ES-I3 (cell line): ENCODE data around the gene PTPN23.

Experiments
- H3K36me3 ChIP-seq: 2 replicates; pipeline ENCODE4 v1.6.1; 2013; ENCODE audit warnings: mild to moderate bottlenecking, low read length, control low read depth, moderate library complexity; ENCODE audit not compliant: insufficient read depth
- H3K4me1 ChIP-seq: 2 replicates; pipeline ENCODE4 v1.6.1; 2013; ENCODE audit warnings: mild to moderate bottlenecking, control low read depth, low read length; ENCODE audit not compliant: insufficient read depth
- H3K9ac ChIP-seq: 2 replicates; pipeline ENCODE4 v1.6.1; 2013; ENCODE audit warnings: low read depth, mild to moderate bottlenecking, low read length, moderate library complexity
- H3K9me3 ChIP-seq: 2 replicates; pipeline ENCODE4 v1.6.1; 2013; ENCODE audit warnings: mild to moderate bottlenecking, low read length, moderate library complexity; ENCODE audit not compliant: control insufficient read depth, insufficient read depth

PTPN23 gene

DNA sequence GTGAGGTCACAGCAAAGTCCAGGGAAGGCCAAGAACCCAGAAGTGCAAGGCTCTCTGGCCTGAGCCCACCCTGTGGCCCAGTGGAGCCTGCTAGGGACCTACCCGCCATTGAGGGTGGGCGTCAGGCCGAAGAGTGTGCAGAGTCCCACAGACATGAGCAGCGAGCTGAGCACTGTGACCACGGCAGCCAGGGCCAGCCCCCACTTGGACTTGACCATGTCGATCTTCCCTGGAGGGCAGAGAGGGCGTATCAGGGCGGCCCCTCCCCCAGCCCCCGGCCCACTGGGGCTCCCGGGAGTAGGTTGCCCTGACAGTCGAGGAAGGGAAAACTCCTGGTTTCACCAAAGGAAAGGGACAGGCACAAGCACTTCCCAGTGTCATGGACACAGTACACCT lies 44.6 kb downstream of the PTPN23 start:
- no peak overlapping the region for H3K9ac ChIP-seq
- peaks cover 5% of the 10 kb centered on the region; the same call in 1 of the 2 replicates for H3K36me3 ChIP-seq
- H3K4me1 ChIP-seq: 0 out of 2 replicates have a peak, but pooled peaks cover 3% of the 10 kb centered on the region
- H3K9me3 ChIP-seq: no peaks in the 10 kb centered on the region

DNA sequence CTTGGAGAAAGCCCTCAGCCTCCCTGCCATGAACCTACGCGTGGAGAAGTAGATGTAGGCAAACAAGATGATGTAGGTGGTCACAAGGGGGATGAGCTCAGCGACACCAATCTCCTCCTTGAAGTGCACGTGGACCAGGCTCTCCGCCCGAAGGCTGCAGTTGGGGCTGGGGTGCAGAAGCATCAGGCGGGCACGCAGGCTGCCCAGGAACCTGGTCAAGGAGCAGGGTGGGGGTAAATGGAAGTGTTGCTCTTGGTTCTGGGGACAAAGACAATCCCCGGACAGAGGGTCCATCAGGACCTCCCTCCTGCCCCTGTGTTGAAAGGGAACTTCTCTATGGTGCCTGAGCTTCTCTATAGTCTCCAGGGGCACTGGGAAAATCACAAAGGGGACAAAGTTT lies 45.1 kb downstream of the PTPN23 start:
- no peak overlapping the region for H3K9ac ChIP-seq
- H3K9me3 ChIP-seq: no peaks in the 10 kb centered on the region
- H3K36me3 ChIP-seq: peaks cover 5% of the 10 kb centered on the region; the same call in 1 of the 2 replicates
- 0 out of 2 replicates have a peak, but pooled peaks cover 3% of the 10 kb centered on the region for H3K4me1 ChIP-seq

DNA sequence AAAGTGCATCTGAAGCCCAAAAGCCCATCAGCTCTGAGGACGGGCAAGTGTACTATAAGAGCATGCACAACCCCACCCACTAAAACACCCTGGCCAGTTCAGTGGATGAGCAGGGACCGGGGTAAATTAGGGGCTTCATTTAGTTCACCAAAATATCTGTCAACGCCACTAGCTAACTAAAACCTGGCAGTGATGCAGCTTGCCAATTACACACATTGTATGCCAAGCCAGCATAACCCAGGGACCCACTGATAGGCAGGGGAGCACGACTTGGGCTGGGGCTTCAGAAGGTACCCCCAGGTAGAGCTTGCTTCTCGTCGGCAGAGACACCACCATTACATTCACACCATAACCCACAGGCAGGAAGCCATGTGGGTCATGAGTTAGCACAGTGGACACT lies 47.0 kb downstream of the PTPN23 start:
- Histone ChIP-seq H3K36me3 (peaks cover 9% of the 10 kb centered on the region; the same call in 1 of the 2 replicates), H3K4me1 (no peaks in the 10 kb centered on the region), H3K9me3 (no peaks in the 10 kb centered on the region), H3K9ac (no peak overlapping the region)

DNA sequence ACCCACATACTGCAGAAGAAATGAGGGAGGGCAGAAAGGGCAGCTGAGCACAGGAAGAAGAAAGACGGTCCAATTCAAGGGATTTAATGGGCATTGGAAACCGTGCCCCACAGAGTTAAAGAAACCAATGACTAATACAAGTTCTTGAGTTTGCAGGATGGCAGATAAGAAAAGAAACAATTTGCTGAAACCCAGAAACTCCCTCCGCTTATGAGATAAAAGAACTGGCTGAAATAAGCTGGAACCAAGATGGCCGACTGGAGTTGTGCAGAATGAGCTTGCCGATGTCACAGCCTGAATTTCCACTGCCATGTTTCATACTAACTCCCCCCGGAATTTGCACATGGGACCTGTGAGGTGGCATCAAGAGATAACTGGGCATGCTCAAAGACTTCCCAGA lies 47.8 kb downstream of the PTPN23 start:
- Histone ChIP-seq H3K9ac (no peak overlapping the region), H3K9me3 (no peaks in the 10 kb centered on the region), H3K36me3 (peaks cover 9% of the 10 kb centered on the region), H3K4me1 (no peaks in the 10 kb centered on the region)

DNA sequence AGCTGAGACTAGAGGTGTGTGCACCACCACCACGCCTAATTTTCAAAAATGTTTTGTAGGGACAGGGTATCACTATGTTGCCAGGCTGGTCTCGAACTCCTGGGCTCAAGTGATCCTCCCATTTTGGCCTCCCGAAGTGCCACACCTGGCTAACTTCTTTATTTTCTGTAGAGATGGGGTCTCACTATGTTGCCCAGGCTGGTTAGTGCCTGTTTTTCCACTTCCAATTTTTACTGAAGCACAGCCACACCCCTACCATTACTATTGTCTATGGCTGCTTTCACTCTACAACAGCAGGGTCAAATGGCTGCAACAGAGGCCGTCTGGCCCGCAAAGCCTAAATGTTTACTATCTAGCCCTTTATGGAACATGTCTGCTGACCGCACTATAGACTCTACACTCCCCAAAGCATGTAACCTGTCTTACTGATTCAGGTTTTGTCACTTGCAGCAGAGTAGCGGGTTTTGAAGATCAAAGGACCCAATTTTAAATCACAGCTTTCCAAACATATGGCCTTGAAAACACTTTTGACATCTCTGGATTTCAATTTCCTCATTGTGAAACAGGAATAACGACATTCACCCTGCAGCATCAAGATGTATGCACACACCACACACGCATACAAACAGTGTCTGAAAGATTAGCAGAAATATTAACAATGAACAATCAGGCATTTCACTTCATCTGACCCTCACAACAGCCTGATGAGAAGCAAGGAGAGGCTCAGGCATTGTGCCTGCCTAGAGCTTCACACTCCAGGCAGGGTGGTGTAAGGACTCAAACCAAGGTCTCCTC lies 48.9 kb downstream of the PTPN23 start:
- H3K36me3 ChIP-seq: peaks cover 17% of the 10 kb centered on the region
- no peaks in the 10 kb centered on the region for H3K4me1 ChIP-seq
- no peaks in the 10 kb centered on the region for H3K9me3 ChIP-seq
- no peak overlapping the region for H3K9ac ChIP-seq

DNA sequence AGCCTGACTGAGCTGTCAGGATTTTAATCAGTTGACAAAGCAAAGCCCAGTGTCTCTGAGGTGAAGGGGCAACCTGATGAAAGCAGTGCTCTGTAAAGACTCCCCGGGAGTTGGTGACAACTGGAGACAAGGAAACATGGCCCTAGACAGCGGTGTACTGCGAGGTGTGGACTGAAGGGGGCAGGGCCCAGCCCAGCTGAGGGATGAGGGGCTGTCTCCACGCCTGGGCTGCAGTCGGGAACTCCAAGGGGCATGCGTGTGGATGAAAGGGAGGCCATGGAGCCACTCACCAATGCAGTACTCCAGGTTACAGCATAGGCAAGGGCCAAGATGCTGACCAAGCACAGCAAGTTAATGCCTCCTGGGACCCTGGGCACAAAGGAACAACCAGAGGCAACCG lies 49.8 kb downstream of the PTPN23 start:
- H3K9me3 ChIP-seq: no peaks in the 10 kb centered on the region
- H3K4me1 ChIP-seq: no peaks in the 10 kb centered on the region
- peaks cover 17% of the 10 kb centered on the region for H3K36me3 ChIP-seq
- H3K9ac ChIP-seq: no peak overlapping the region

DNA sequence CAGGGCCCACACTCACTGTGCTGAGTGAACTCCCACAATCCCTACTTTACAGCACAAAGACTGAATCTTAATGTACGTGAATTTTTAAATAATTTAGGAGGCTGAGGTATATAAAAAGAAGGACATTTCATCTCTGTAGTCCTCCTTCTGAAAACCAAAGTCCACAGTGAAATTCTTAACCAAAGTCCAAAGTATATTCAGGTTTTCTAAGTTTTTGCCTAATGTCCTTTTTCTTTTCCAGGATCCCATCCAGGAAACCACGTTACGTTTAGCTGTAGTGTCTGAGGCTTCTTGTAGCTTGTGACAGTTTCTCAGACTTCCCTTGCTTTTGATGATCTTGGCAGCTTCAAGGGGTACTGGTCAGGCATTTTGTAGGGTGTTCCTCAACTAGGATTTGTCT lies 50.4 kb downstream of the PTPN23 start:
- no peaks in the 10 kb centered on the region for H3K9me3 ChIP-seq
- peaks cover 17% of the 10 kb centered on the region for H3K36me3 ChIP-seq

DNA sequence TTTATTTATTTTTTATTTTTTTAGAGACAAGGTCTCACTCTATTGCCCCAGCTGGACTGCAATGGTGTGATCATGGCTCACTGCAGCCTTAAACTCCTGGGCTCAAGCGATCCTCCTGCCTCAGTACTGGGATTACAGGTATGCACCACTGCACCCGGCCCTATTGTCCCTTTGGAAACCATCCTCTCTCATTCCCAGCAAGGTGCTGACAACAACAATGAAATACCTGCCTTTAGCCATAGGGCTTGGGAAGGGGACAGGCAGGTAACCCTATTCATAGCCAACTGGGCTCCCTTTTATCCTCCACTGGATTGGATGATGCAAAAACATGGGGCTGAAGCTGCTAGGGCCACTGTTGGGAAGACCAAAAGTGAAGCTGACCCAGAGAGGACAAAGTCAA lies 51.9 kb downstream of the PTPN23 start:
- H3K36me3 ChIP-seq: peaks cover 14% of the 10 kb centered on the region
- no peaks in the 10 kb centered on the region for H3K9me3 ChIP-seq
- no peaks in the 10 kb centered on the region for H3K4me1 ChIP-seq
- H3K9ac ChIP-seq: no peak overlapping the region

More for the DNA sequence above, 50.4 kb downstream of the PTPN23 start:
- Histone ChIP-seq H3K9ac (no peak overlapping the region), H3K4me1 (no peaks in the 10 kb centered on the region)

DNA sequence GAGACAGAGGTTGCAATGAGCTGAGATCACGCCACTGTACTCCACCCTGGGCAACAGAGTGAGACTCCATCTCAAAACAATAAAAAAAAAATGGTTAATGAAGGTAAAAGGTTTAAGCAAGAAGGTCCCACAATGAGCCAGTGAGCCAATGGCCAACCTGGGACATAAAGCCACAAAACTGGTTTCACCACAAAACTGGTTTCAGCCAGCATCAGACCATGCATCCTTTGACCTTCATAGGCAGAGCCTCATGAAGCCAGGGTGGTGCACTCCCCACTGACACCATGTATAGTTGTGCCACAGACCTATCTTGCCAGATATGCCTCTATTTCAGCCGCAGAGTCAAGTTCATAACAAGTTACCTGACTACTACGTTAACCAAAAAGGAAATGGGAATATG lies 53.0 kb downstream of the PTPN23 start:
- no peaks in the 10 kb centered on the region for H3K9me3 ChIP-seq
- peaks cover 13% of the 10 kb centered on the region for H3K36me3 ChIP-seq
- no peaks in the 10 kb centered on the region for H3K4me1 ChIP-seq
- no peak overlapping the region for H3K9ac ChIP-seq

DNA sequence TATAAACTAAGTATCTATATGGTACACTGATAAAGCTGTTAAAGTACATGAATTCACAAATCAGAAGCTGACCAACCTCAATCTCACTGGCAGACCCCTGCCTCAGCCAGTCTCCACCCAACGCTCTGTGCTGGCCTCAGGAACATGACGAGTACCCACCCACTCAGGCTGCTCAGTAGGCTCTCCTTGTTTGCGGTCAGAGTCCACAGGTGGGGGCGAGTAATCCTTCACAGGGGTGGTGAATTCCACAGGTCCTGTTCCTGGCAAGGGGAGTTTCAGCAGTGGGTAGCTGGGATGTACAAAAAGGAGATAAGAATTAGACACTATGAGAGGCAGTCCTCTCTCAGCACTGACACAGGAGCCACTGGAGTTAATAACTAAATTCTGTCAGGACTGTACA lies 54.0 kb downstream of the PTPN23 start:
- Histone ChIP-seq H3K9ac (no peak overlapping the region), H3K4me1 (no peaks in the 10 kb centered on the region), H3K9me3 (no peaks in the 10 kb centered on the region), H3K36me3 (peaks cover 12% of the 10 kb centered on the region)

DNA sequence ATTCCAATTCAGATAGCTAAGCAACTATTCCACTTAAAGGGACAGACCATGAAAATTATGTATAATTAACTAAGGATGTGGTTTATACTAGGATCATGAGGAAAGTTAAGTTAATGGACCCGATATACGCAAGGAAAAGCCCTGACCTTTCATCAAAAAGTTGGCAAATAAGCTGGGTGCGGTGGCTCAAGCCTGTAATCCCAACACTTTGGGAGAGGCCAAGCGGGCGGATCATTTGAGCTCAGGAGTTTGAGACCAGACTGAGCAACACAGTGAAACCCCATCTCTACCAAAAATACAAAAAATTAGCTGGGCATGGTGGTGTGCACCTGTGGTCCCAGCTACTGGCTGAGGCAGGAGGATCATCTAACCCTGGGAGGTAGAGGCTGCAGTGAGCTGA lies 55.4 kb downstream of the PTPN23 start:
- H3K4me1 ChIP-seq: no peaks in the 10 kb centered on the region
- no peak overlapping the region for H3K9ac ChIP-seq
- H3K9me3 ChIP-seq: no peaks in the 10 kb centered on the region
- H3K36me3 ChIP-seq: peaks cover 12% of the 10 kb centered on the region

DNA sequence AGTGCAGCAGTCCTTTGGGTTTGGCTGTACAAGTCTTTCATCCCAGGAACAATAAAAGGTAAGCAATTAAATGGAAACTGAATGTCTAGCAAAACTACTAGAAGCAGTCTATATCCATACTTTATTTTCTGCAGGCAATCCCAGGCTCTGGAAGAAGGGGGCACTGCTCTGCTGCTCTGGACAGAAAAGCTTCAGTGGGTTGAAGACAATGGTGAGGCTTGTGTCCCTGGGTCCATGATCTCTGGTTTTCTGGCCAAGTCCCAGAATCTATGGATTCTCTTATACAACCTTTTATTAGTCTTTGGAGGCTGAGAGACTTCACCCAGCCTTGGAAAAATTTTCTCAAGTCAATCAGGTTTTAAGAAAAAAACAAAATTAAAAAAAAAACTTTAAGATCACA lies 59.3 kb downstream of the PTPN23 start:
- no peak overlapping the region for H3K9ac ChIP-seq
- H3K9me3 ChIP-seq: no peaks in the 10 kb centered on the region
- H3K36me3 ChIP-seq: no peaks in the 10 kb centered on the region; the same call in 1 of the 2 replicates
- peaks cover 11% of the 10 kb centered on the region for H3K4me1 ChIP-seq

DNA sequence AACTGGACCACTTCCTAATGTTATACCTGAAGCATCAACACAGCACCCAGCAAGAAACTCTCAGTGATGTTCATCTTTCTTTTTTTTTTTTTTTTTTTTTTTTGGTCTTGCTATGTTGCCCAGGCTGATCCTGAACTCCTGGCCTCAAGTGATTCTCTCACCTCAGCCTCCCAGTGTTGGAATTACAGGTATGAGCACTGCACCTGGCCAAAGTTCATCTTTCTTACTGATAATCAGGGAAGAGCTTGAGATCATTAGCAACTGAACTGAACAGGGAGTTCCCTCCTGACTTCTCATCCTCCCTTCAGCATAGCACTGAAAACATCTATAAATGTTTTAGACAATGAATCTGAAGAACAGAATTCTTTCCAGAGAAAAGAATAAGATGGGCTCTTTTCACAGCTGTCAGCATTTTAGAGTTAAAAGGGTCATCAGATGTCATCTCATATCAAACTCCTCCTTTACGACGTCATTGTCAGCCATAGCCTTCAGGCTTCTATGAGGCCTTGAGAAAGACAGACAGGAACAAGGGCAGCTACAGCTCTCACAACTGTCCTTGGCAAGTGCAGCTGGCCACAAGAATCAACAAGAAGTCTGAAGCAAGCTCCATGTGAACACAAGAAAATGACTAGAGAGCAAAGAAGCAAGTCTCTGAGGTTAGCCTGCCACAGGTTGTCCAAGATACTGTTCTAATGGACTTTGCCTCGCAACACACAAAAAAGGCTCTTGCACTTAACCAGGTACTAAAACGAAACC lies 61.2 kb downstream of the PTPN23 start:
- no peaks in the 10 kb centered on the region; the same call in 1 of the 2 replicates for H3K36me3 ChIP-seq

DNA sequence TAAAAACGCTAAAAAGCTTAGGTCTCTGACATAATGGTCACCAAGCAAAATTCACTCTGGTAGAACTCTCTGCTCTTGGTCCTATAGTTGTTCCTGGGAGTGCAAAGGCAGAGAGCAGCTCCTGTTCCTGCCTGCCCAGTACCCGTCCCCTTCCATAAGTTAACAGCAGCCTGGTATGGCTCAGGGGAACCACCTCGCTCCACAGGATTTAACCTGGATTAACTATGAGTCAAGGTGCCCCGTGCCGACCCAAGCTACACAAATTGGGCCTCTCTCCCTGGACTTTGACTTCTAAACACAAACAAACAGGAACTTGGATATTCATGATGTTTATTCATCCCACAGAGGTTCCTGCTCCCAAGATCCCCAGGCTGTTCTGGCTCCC lies 62.8 kb downstream of the PTPN23 start:
- no peaks in the 10 kb centered on the region; the same call in 1 of the 2 replicates for H3K36me3 ChIP-seq
- peaks cover 11% of the 10 kb centered on the region for H3K4me1 ChIP-seq

More for the DNA sequence above, 61.2 kb downstream of the PTPN23 start:
- no peaks in the 10 kb centered on the region for H3K9me3 ChIP-seq
- H3K9ac ChIP-seq: no peak overlapping the region
- H3K4me1 ChIP-seq: peaks cover 11% of the 10 kb centered on the region

DNA sequence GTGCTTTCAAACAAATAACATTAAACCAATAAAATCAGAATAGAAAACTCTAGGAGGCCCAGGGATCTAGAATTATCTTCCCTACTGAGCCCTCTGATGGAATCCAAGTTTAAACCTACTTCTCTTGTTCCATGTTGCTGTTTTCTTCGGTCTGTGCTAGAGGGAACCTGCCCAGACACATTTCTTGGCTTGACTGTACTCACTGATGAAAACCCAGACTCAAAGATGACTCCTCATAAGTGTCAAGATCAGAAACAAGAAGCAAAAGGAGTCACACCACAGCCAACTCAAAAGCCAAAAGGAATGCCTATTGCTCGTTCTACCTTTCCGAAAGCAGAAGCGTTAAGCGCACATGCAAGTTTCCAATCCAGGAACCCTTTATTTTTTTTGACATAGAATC lies 63.3 kb downstream of the PTPN23 start:
- H3K9me3 ChIP-seq: peaks cover 4% of the 10 kb centered on the region
- no peak overlapping the region for H3K9ac ChIP-seq
- H3K36me3 ChIP-seq: no peaks in the 10 kb centered on the region; the same call in 1 of the 2 replicates
- peaks cover 11% of the 10 kb centered on the region for H3K4me1 ChIP-seq

More for the DNA sequence above, 62.8 kb downstream of the PTPN23 start:
- H3K9ac ChIP-seq: no peak overlapping the region
- H3K9me3 ChIP-seq: peaks cover 4% of the 10 kb centered on the region
